ENCODE results near the gene HDAC11. TPM values are rescaled to one million over a fixed set of nuclear protein-coding genes. Genes with fewer than 3 reads are reported as not detected.

The HDAC11 gene
- total and polyA plus RNA-seq, 9 of the 15 experiments (the other 6 are each of a cell fraction or from before 2014, with no cell fraction given) = 0.60 to 6.0 (median 4.5) TPM

DNA sequence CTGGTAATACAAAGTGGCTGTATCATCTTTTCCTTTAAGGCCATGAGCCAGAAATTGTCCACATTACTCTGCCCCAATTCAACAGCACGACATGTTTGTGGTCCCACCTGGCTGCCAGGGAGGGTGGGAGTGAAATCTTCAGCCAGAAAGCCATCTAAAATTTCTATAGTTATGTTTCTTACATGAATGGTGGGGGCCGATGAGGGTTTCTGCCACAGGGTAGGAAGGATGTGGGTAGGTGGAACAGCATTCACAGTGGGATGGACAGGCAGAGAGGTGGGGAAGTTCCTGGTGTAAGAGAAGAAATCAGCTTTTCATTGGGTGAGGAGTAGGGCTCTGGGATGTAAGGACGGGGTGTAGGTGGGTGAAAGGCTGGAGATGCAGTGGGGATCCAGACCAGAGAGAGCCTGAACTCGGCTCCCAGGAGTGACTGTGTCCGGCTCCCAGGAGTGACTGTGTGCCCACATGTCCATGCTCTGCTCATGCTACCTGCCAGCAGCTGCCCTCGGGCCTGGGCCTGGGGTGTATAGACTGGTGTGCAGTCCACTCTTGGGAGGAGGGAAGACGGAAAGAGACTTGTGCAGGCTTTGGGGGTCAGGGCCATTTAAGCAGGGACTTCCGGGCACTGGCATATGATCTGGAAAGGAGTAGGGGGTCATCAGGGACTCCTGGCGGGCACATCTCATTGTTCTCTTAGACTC is 65.0 kb downstream of the HDAC11 start:
- H2AFZ ChIP-seq (ENCODE audit: low read depth, low read length) = no peak overlapping the region
- no peaks in the 10 kb centered on the region for H3K36me3 ChIP-seq (ENCODE audit: control insufficient read depth, insufficient read depth, low read length)
- no peak overlapping the region for H3K4me2 ChIP-seq (ENCODE audit: insufficient read depth, low read length)
- peak overlapping the region in 1 of 2 experiments; percentile 11; a peak in 1 of 4 replicates for H3K9ac ChIP-seq (ENCODE audit: insufficient read depth in 1 of 2, low read depth in 2 of 2, low read length in 2 of 2)
- DNase-seq (ENCODE audit: extremely low read depth in 1 of 4, low spot score in 3 of 4) = no peak
- no peak overlapping the region for H3K4me3 ChIP-seq
- H4K20me1 ChIP-seq (replicated peaks; ENCODE audit: control insufficient read depth, insufficient read depth, low read length) = peaks cover 26% of the 10 kb centered on the region
- CTCF ChIA-PET (ENCODE audit: low intra/inter-chr PET ratio) = interaction anchor here (0.5 kb wide), 1 partner anchor 62 kb away, joined by 3 read pairs; no protein-coding TSS in a partner anchor
- BruUV-seq (replicated peaks) = no TSS peak
- H3K79me2 ChIP-seq (ENCODE audit: control insufficient read depth, insufficient read depth, low read length) = no peaks in the 10 kb centered on the region
- no peak for ATAC-seq
- intact Hi-C loops (cut with micrococcal nuclease) (no loop called here), in situ Hi-C loops (cut with MboI) (no loop called here)
- FAIRE-seq = peak; percentile 56
- no peak overlapping the region for H3K27ac ChIP-seq (ENCODE audit: extremely low read depth, low read depth, low read length)
- H3K27me3 ChIP-seq (ENCODE audit: control insufficient read depth in 2 of 2, insufficient read depth in 2 of 2, low read length in 2 of 2) = peaks cover 2 to 22% of the 10 kb centered on the region in 2 experiments; a peak in 3 of 5 replicates
- H3K4me1 ChIP-seq (replicated peaks in 1 of 2; ENCODE audit: control insufficient read depth in 2 of 2, insufficient read depth in 2 of 2, low read length in 2 of 2) = peaks cover 19 to 33% of the 10 kb centered on the region in 2 experiments; a peak in 4 of 5 replicates
- no peaks in the 10 kb centered on the region for H3K9me3 ChIP-seq (replicated peaks; ENCODE audit: control insufficient read depth, insufficient read depth, low read depth, low read length)
- H3K9me1 ChIP-seq (ENCODE audit: control insufficient read depth, insufficient read depth, low read length) = peaks cover 3% of the 10 kb centered on the region
- POLR2A ChIA-PET = interaction anchor here (0.5 to 1.6 kb wide), 5 partner anchors 12 to 738 kb away, joined by 3 to 5 read pairs (median 3); no protein-coding TSS in a partner anchor
- 40% methylated on average over 9 of the region's 9 CpGs for WGBS (ENCODE audit: insufficient coverage, low coverage, missing lambda C conversion rate)
- TF ChIP-seq FOXM1 (IDR thresholded peaks at IDR 0.05; ENCODE audit: low read depth) = no peak
- no peak for TF ChIP-seq FOXM1 (CRISPR knock-in tag; IDR thresholded peaks at IDR 0.05; ENCODE audit: low read depth)
- no peak for TF ChIP-seq ZNF217 (CRISPR knock-in tag; IDR thresholded peaks at IDR 0.05)
- TF ChIP-seq ZNF274 (IDR thresholded peaks at IDR 0.05; ENCODE audit: borderline replicate concordance, low read depth, low read length) = no peak
- TF ChIP-seq, protein P1, sequence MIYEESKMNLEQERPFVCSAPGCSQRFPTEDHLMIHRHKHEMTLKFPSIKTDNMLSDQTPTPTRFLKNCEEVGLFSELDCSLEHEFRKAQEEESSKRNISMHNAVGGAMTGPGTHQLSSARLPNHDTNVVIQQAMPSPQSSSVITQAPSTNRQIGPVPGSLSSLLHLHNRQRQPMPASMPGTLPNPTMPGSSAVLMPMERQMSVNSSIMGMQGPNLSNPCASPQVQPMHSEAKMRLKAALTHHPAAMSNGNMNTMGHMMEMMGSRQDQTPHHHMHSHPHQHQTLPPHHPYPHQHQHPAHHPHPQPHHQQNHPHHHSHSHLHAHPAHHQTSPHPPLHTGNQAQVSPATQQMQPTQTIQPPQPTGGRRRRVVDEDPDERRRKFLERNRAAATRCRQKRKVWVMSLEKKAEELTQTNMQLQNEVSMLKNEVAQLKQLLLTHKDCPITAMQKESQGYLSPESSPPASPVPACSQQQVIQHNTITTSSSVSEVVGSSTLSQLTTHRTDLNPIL (CRISPR knock-in tag; IDR thresholded peaks at IDR 0.05) = no peak
- TF ChIP-seq SMARCE1 (IDR thresholded peaks at IDR 0.05) = no peak
- TF ChIP-seq ZKSCAN8 (CRISPR knock-in tag; IDR thresholded peaks at IDR 0.05) = no peak
- TF ChIP-seq, protein P2, sequence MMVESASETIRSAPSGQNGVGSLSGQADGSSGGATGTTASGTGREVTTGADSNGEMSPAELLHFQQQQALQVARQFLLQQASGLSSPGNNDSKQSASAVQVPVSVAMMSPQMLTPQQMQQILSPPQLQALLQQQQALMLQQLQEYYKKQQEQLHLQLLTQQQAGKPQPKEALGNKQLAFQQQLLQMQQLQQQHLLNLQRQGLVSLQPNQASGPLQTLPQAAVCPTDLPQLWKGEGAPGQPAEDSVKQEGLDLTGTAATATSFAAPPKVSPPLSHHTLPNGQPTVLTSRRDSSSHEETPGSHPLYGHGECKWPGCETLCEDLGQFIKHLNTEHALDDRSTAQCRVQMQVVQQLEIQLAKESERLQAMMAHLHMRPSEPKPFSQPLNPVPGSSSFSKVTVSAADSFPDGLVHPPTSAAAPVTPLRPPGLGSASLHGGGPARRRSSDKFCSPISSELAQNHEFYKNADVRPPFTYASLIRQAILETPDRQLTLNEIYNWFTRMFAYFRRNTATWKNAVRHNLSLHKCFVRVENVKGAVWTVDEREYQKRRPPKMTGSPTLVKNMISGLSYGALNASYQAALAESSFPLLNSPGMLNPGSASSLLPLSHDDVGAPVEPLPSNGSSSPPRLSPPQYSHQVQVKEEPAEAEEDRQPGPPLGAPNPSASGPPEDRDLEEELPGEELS (CRISPR knock-in tag; IDR thresholded peaks at IDR 0.05; ENCODE audit: borderline replicate concordance) = no peak
- TF ChIP-seq, protein P3, sequence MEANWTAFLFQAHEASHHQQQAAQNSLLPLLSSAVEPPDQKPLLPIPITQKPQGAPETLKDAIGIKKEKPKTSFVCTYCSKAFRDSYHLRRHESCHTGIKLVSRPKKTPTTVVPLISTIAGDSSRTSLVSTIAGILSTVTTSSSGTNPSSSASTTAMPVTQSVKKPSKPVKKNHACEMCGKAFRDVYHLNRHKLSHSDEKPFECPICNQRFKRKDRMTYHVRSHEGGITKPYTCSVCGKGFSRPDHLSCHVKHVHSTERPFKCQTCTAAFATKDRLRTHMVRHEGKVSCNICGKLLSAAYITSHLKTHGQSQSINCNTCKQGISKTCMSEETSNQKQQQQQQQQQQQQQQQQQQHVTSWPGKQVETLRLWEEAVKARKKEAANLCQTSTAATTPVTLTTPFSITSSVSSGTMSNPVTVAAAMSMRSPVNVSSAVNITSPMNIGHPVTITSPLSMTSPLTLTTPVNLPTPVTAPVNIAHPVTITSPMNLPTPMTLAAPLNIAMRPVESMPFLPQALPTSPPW (CRISPR knock-in tag; IDR thresholded peaks at IDR 0.05) = no peak
- no peak for TF ChIP-seq ZNF146 (CRISPR knock-in tag; IDR thresholded peaks at IDR 0.05; ENCODE audit: unreplicated experiment)
- no peak for TF ChIP-seq POLR2AphosphoS5 (IDR thresholded peaks at IDR 0.05; ENCODE audit: control insufficient read depth, insufficient read depth, low read depth, low read length)
- TF ChIP-seq, protein P4, sequence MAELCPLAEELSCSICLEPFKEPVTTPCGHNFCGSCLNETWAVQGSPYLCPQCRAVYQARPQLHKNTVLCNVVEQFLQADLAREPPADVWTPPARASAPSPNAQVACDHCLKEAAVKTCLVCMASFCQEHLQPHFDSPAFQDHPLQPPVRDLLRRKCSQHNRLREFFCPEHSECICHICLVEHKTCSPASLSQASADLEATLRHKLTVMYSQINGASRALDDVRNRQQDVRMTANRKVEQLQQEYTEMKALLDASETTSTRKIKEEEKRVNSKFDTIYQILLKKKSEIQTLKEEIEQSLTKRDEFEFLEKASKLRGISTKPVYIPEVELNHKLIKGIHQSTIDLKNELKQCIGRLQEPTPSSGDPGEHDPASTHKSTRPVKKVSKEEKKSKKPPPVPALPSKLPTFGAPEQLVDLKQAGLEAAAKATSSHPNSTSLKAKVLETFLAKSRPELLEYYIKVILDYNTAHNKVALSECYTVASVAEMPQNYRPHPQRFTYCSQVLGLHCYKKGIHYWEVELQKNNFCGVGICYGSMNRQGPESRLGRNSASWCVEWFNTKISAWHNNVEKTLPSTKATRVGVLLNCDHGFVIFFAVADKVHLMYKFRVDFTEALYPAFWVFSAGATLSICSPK (IDR thresholded peaks at IDR 0.05; ENCODE audit: borderline replicate concordance) = no peak
- TF ChIP-seq ZSCAN32 (CRISPR knock-in tag; IDR thresholded peaks at IDR 0.05) = no peak
- no peak for TF ChIP-seq EWSR1 (IDR thresholded peaks at IDR 0.05; ENCODE audit: borderline replicate concordance, low read depth, partially characterized antibody)

Measured in K562 (cell line).